ENCODE measurements around the gene VPS4B.

VPS4B gene

GRCh38 chr18:63368611-63369010 lies 53.7 kb downstream of the VPS4B start:
- Histone ChIP-seq H3K9me3 (ENCODE audit: control insufficient read depth, insufficient read depth, low read depth, low read length) (no peaks in the 10 kb centered on the region), H3K4me1 (ENCODE audit: control insufficient read depth, insufficient read depth, low read length) (peaks cover 7% of the 10 kb centered on the region; the same call in 1 of the 2 replicates), H3K27ac (ENCODE audit: extremely low read depth, low read depth, low read length) (no peak overlapping the region), H3K36me3 (ENCODE audit: control insufficient read depth in 2 of 2, insufficient read depth in 1 of 2, low read length in 2 of 2) (no peaks in the 10 kb centered on the region; a peak in 1 of 3 replicates), H3K4me3 (ENCODE audit: low read depth, low read length) (no peak overlapping the region)
- TF ChIP-seq ZNF544 (tag by site-specific recombination; IDR thresholded peaks at IDR 0.05), result no peak
- TF ChIP-seq ZNF701 (tag by site-specific recombination; IDR thresholded peaks at IDR 0.05), result no peak
- CTCF ChIA-PET, result interaction anchor here (0.6 kb wide), 1 partner anchor 48 kb away, joined by 3 read pairs; no protein-coding TSS in a partner anchor
- POLR2A ChIA-PET, result interaction anchor here (1.0 to 1.6 kb wide), 2 partner anchors 37 to 53 kb away, joined by 3 to 29 read pairs; partner anchors contain the start of gene VPS4B

DNA sequence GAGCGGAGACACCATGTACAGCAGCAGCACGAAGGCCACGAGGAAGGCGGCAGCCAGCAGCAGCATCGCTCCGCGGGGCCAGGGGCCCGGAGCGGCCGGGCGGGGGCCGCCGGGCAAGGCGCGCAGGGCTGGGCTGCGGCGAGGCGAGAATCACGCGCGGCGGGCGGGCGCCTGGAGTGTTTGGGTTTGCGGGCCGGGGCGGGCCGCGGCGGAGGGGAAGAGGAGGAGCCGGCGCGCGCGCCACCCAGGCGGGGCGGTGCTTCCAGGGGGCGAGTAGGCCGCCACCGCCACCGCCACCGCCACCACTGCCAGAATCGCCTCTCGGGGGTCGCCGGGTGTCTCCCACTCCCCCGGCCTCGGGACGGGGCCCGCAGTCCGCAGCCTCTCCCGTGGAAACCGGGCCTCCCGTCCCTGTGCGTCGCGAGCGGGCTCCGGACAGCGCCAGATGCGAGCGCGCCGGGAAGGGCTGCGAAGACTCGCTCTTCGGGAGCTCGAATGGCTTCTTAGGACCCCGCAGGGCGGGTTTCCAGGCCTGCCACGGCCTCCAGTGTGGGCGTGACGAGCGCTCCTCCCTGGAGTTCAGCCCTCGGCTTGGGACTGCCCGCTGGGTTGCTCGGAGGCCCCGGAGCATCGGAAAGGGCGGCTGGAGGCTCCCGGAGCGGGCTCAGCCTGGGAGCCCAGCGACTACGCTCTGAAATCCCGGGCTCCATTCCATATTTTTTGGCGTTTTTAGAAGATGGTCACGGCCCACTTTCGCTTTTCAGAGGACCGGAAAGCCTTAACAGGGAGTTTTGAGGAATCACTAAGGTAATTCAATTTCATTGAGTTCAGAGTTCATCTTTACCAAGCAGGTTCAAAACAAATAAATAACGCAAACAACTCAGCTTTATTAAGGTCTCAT lies 55.0 kb downstream of the VPS4B start, which contains the start of gene KDSR:
Gene KDSR (minus strand): TSS at position 154 of the 901 bp plus-strand sequence. CDS start 88 bp downstream, at position 66.
- Histone ChIP-seq H3K27ac (ENCODE audit: extremely low read depth, low read depth, low read length) (peak within 1 kb of the TSS; percentile 95), H3K36me3 (ENCODE audit: control insufficient read depth in 2 of 2, insufficient read depth in 1 of 2, low read length in 2 of 2) (peaks cover 4% of the 10 kb centered on the region in 2 experiments), H3K9me3 (ENCODE audit: control insufficient read depth, insufficient read depth, low read depth, low read length) (no peaks in the 10 kb centered on the region), H3K4me3 (ENCODE audit: low read depth, low read length) (peak within 1 kb of the TSS; percentile 74), H3K4me1 (ENCODE audit: control insufficient read depth, insufficient read depth, low read length) (peaks cover 7% of the 10 kb centered on the region; the same call in 1 of the 2 replicates)
- ChIA-PET CTCF (interaction anchor here (0.6 to 1.0 kb wide), 3 partner anchors 72 to 1118 kb away, joined by 3 to 7 read pairs (median 4); no protein-coding TSS in a partner anchor), POLR2A (interaction anchor here (0.6 to 1.6 kb wide), 12 partner anchors 12 to 845 kb away, joined by 3 to 29 read pairs (median 4); partner anchors contain the start of genes VPS4B and ZCCHC2)
- TF ChIP-seq, protein P1, sequence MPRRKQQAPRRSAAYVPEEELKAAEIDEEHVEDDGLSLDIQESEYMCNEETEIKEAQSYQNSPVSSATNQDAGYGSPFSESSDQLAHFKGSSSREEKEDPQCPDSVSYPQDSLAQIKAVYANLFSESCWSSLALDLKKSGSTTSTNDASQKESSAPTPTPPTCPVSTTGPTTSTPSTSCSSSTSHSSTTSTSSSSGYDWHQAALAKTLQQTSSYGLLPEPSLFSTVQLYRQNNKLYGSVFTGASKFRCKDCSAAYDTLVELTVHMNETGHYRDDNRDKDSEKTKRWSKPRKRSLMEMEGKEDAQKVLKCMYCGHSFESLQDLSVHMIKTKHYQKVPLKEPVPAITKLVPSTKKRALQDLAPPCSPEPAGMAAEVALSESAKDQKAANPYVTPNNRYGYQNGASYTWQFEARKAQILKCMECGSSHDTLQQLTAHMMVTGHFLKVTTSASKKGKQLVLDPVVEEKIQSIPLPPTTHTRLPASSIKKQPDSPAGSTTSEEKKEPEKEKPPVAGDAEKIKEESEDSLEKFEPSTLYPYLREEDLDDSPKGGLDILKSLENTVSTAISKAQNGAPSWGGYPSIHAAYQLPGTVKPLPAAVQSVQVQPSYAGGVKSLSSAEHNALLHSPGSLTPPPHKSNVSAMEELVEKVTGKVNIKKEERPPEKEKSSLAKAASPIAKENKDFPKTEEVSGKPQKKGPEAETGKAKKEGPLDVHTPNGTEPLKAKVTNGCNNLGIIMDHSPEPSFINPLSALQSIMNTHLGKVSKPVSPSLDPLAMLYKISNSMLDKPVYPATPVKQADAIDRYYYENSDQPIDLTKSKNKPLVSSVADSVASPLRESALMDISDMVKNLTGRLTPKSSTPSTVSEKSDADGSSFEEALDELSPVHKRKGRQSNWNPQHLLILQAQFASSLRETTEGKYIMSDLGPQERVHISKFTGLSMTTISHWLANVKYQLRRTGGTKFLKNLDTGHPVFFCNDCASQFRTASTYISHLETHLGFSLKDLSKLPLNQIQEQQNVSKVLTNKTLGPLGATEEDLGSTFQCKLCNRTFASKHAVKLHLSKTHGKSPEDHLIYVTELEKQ (tag by site-specific recombination; IDR thresholded peaks at IDR 0.05; ENCODE audit: borderline replicate concordance), result no peak
- no peak for TF ChIP-seq ZNF747 (tag by site-specific recombination; IDR thresholded peaks at IDR 0.05)
- peak; percentile 52 for TF ChIP-seq WT1 (tag by site-specific recombination; IDR thresholded peaks at IDR 0.05)
- no peak for TF ChIP-seq ZNF350 (tag by site-specific recombination; IDR thresholded peaks at IDR 0.05)
- TF ChIP-seq, protein P2, sequence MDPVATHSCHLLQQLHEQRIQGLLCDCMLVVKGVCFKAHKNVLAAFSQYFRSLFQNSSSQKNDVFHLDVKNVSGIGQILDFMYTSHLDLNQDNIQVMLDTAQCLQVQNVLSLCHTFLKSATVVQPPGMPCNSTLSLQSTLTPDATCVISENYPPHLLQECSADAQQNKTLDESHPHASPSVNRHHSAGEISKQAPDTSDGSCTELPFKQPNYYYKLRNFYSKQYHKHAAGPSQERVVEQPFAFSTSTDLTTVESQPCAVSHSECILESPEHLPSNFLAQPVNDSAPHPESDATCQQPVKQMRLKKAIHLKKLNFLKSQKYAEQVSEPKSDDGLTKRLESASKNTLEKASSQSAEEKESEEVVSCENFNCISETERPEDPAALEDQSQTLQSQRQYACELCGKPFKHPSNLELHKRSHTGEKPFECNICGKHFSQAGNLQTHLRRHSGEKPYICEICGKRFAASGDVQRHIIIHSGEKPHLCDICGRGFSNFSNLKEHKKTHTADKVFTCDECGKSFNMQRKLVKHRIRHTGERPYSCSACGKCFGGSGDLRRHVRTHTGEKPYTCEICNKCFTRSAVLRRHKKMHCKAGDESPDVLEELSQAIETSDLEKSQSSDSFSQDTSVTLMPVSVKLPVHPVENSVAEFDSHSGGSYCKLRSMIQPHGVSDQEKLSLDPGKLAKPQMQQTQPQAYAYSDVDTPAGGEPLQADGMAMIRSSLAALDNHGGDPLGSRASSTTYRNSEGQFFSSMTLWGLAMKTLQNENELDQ (tag by site-specific recombination; IDR thresholded peaks at IDR 0.05; ENCODE audit: low read depth), result no peak
- no peak for TF ChIP-seq ZNF777 (tag by site-specific recombination; IDR thresholded peaks at IDR 0.05; ENCODE audit: borderline replicate concordance)
- peak; percentile 97 for TF ChIP-seq KLF8 (tag by site-specific recombination; IDR thresholded peaks at IDR 0.05)
- TF ChIP-seq, protein P3, sequence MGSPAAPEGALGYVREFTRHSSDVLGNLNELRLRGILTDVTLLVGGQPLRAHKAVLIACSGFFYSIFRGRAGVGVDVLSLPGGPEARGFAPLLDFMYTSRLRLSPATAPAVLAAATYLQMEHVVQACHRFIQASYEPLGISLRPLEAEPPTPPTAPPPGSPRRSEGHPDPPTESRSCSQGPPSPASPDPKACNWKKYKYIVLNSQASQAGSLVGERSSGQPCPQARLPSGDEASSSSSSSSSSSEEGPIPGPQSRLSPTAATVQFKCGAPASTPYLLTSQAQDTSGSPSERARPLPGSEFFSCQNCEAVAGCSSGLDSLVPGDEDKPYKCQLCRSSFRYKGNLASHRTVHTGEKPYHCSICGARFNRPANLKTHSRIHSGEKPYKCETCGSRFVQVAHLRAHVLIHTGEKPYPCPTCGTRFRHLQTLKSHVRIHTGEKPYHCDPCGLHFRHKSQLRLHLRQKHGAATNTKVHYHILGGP (tag by site-specific recombination; IDR thresholded peaks at IDR 0.05), result peak; percentile 44; the same call in 1 of the 2 replicates
- no peak for TF ChIP-seq ZNF114 (tag by site-specific recombination; IDR thresholded peaks at IDR 0.05)
- TF ChIP-seq ZNF175 (tag by site-specific recombination; IDR thresholded peaks at IDR 0.05), result no peak
- 0 out of 2 replicates have a peak, but pooled peaks have one; percentile 48 for TF ChIP-seq ZSCAN5A (tag by site-specific recombination; IDR thresholded peaks at IDR 0.05)
- TF ChIP-seq ZBTB6 (tag by site-specific recombination; IDR thresholded peaks at IDR 0.05), result peak; percentile 80
- peak; percentile 86 for TF ChIP-seq OVOL3 (tag by site-specific recombination; IDR thresholded peaks at IDR 0.05)
- TF ChIP-seq ZNF501 (tag by site-specific recombination; IDR thresholded peaks at IDR 0.05), result peak; percentile 94
- TF ChIP-seq RBAK (tag by site-specific recombination; IDR thresholded peaks at IDR 0.05), result no peak
- TF ChIP-seq HOXA7 (CRISPR knock-in tag; IDR thresholded peaks at IDR 0.05; ENCODE audit: borderline replicate concordance), result no peak
- TF ChIP-seq ZNF610 (tag by site-specific recombination; IDR thresholded peaks at IDR 0.05; ENCODE audit: borderline replicate concordance), result peak; percentile 90
- TF ChIP-seq ZNF302 (tag by site-specific recombination; IDR thresholded peaks at IDR 0.05; ENCODE audit: low read depth), result 0 out of 2 replicates have a peak, but pooled peaks have one; percentile 10
- no peak for TF ChIP-seq ZNF23 (tag by site-specific recombination; IDR thresholded peaks at IDR 0.05; ENCODE audit: borderline replicate concordance)
- TF ChIP-seq ZNF530 (tag by site-specific recombination; IDR thresholded peaks at IDR 0.05; ENCODE audit: low read depth), result no peak
- TF ChIP-seq ZNF48 (tag by site-specific recombination; IDR thresholded peaks at IDR 0.05), result no peak

All from HEK293 (cell line).